NT2/D1 (cell line): ENCODE results near the gene GRK5.

Source experiments
- SUZ12 ChIP-seq: IDR thresholded peaks from 2 replicates; pipeline ENCODE4 v1.6.1; 2011; ENCODE audit not compliant: insufficient read length, insufficient read depth; ENCODE audit errors: extremely low read depth
- ZNF274 ChIP-seq: IDR thresholded peaks from 2 replicates; pipeline ENCODE4 v1.6.1; 2011; ENCODE audit warnings: mild to moderate bottlenecking, low read depth, low read length

DNA sequence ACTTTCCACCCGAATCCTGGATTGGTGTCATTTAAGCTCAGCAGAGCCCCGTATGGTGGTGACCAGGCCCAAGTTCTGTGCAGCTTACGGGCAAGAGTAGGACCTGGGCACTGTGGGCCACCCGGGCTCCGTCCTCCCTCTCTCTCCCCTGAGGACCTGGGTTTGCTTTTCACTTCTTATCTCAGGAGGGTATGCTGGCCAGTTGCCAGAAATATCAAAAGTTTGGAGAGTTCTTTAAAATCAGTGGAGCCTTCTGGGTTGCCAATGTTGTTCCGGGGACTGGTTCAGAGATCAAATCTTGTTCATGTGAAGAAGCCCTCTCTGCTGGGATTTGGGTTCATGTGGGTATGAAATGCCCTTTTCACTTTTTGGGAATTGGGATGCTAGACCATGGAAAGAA, 145.4 kb downstream of the GRK5 start:
- TF ChIP-seq ZNF274 (no peak), SUZ12 (no peak)
